Measurements from ENCODE around the gene ICAM3.
A peak's percentile ranks its signal among the peaks of the same experiment; 100 is the strongest.
"Not testable (repeated sequence)": the region's sequence is repeated elsewhere in the genome, so short reads cannot be mapped to it uniquely, and the experiment has no call there.

Gene ICAM3

GRCh38 chr19:10339380-10339960 lies at the start of gene ICAM3:
Gene ICAM3 (minus strand): TSS chr19:10339624. CDS start chr19:10339614, 10 bp downstream.
- peak; percentile 42 for DNase-seq

GRCh38 chr19:10388957-10389356 lies 49.5 kb upstream of the ICAM3 start:
- DNase-seq, result peak; percentile 86

GRCh38 chr19:10384580-10384979 lies 45.2 kb upstream of the ICAM3 start:
- DNase-seq, result no peak

GRCh38 chr19:10383223-10383499 lies 43.7 kb upstream of the ICAM3 start:
- not testable (repeated sequence) for DNase-seq

GRCh38 chr19:10380313-10381102 lies 41.1 kb upstream of the ICAM3 start, which contains the start of gene TYK2:
Gene TYK2 (minus strand): TSS chr19:10380572. CDS start chr19:10378406, 2,166 bp downstream.
- peak; percentile 99 for DNase-seq

- DNase-seq, result peak; percentile 28
These were observed 40.5 kb upstream of the ICAM3 start for GRCh38 chr19:10379880-10380312.

GRCh38 chr19:10378124-10378523 lies 38.7 kb upstream of the ICAM3 start:
- DNase-seq, result no peak

- not testable (repeated sequence) for DNase-seq
These were observed 37.8 kb upstream of the ICAM3 start for GRCh38 chr19:10377140-10377640.

GRCh38 chr19:10374931-10375330 lies 35.5 kb upstream of the ICAM3 start:
- no peak for DNase-seq

GRCh38 chr19:10372690-10373089 lies 33.3 kb upstream of the ICAM3 start:
- no peak for DNase-seq

- no peak for DNase-seq
These were observed 28.8 kb upstream of the ICAM3 start for GRCh38 chr19:10368101-10368803.

- not testable (repeated sequence) for DNase-seq
These were observed 27.6 kb upstream of the ICAM3 start for GRCh38 chr19:10366950-10367512.

- DNase-seq, result no peak
These were observed 26.1 kb upstream of the ICAM3 start for GRCh38 chr19:10365518-10365917.

GRCh38 chr19:10364644-10365043 lies 25.2 kb upstream of the ICAM3 start:
- no peak for DNase-seq

- no peak for DNase-seq
These were observed 24.4 kb upstream of the ICAM3 start for GRCh38 chr19:10363789-10364281.

- DNase-seq, result no peak
These were observed 22.8 kb upstream of the ICAM3 start for GRCh38 chr19:10362259-10362658.

GRCh38 chr19:10361569-10362011 lies 22.2 kb upstream of the ICAM3 start:
- DNase-seq, result no peak

GRCh38 chr19:10356431-10356830 lies 17.0 kb upstream of the ICAM3 start:
- DNase-seq, result no peak

- DNase-seq, result peak; percentile 63
These were observed 14.5 kb upstream of the ICAM3 start for GRCh38 chr19:10353793-10354391.

- no peak for DNase-seq
These were observed 13.6 kb upstream of the ICAM3 start for GRCh38 chr19:10352764-10353671.

- no peak for DNase-seq
These were observed 7.1 kb upstream of the ICAM3 start for GRCh38 chr19:10346509-10346908.

- no peak for DNase-seq
These were observed 5.4 kb upstream of the ICAM3 start for GRCh38 chr19:10344780-10345179.

All from hematopoietic multipotent progenitor cell treated with erythropoietin and hydrocortisone succinate and interleukin-3 and kit ligand, for 8 days (in vitro differentiated cells).